CD4-positive, alpha-beta T cell (primary cell): ENCODE measurements around the gene AKAP17A. TPM values are rescaled to one million over a fixed set of nuclear protein-coding genes. Genes with fewer than 3 reads are reported as not detected.

ENCODE experiments used
- ATAC-seq: fragments of 200-7000 bp; cut with Tn5 transposase; one replicate; pipeline ENCODE4 v1.10.0; 2022; ENCODE audit warnings: mild to moderate bottlenecking; ENCODE audit not compliant: poor library complexity
- CTCF ChIA-PET: fragments of 350-600 bp; sonication (Branson Sonifier 250); formaldehyde crosslinking; loops from one replicate; lab custom pipeline; 2021; ENCODE audit warnings: antibody characterized with exemption, inconsistent platforms; lab: Charles Lee
- POLR2A ChIA-PET: fragments of 350-600 bp; sonication (Branson Sonifier 250); formaldehyde crosslinking; loops from one replicate; lab custom pipeline; 2021; ENCODE audit warnings: antibody characterized with exemption, inconsistent platforms; lab: Charles Lee
- DNase-seq, 14 experiments: peaks; one replicate each; pipeline ENCODE4 v3.0.0-alpha.2; 2013 to 2020; ENCODE audit warnings: mixed read lengths in 2 of 14
- H3K27ac ChIP-seq, 2 donors: one replicate each; pipeline versions ENCODE4 v1.5.1 to v1.7.0; 2013; ENCODE audit warnings: low read length in 2 of 2, low read depth in 1 of 2, mild to moderate bottlenecking in 1 of 2
- H3K27me3 ChIP-seq, 2 experiments: 1 replicate in 1 of 2; 2 replicates in 1 of 2; pipeline versions ENCODE4 v1.6.1 to v1.7.0; 2013; ENCODE audit warnings: low read length in 2 of 2, control low read depth in 1 of 2, mild to moderate bottlenecking in 1 of 2, moderate library complexity in 1 of 2; ENCODE audit not compliant: insufficient read depth in 2 of 2, control insufficient read depth in 1 of 2
- H3K36me3 ChIP-seq: one replicate; pipeline ENCODE4 v1.6.1; 2013; ENCODE audit warnings: low read length, control low read depth; ENCODE audit not compliant: insufficient read depth
- H3K4me1 ChIP-seq: one replicate; pipeline ENCODE4 v1.6.1; 2013; ENCODE audit warnings: low read length, control low read depth; ENCODE audit not compliant: insufficient read depth
- H3K4me3 ChIP-seq: one replicate; pipeline ENCODE4 v1.5.1; 2013; ENCODE audit warnings: mild to moderate bottlenecking, low read length, moderate library complexity
- H3K9me3 ChIP-seq, 2 experiments: 1 replicate in 1 of 2; 2 replicates in 1 of 2; pipeline versions ENCODE4 v1.6.1 to v1.7.0; 2013; ENCODE audit warnings: low read length in 2 of 2, mild to moderate bottlenecking in 2 of 2, control low read depth in 1 of 2, moderate library complexity in 1 of 2; ENCODE audit not compliant: control insufficient read depth in 1 of 2, insufficient read depth in 1 of 2
- H3K27ac Mint-ChIP-seq: one replicate; pipeline ENCODE4 v1.8.0; 2020; ENCODE audit warnings: mixed read lengths
- H3K27me3 Mint-ChIP-seq: one replicate; pipeline ENCODE4 v1.8.0; 2021; ENCODE audit warnings: mixed read lengths
- H3K36me3 Mint-ChIP-seq: one replicate; pipeline ENCODE4 v1.8.0; 2021; ENCODE audit warnings: low read depth, mixed read lengths
- H3K4me1 Mint-ChIP-seq: one replicate; pipeline ENCODE4 v1.8.0; 2021; ENCODE audit warnings: low read depth, mixed read lengths
- H3K4me3 Mint-ChIP-seq: one replicate; pipeline ENCODE4 v1.8.0; 2020; ENCODE audit warnings: mild to moderate bottlenecking, mixed read lengths
- H3K9me3 Mint-ChIP-seq: one replicate; pipeline ENCODE4 v1.8.0; 2020; ENCODE audit warnings: mixed read lengths
- CTCF ChIP-seq: fragments of 200-600 bp; IDR thresholded peaks from one replicate; pipeline ENCODE4 v1.8.0; 2022; ENCODE audit warnings: antibody characterized with exemption, mild to moderate bottlenecking
- intact Hi-C, 2 experiments: fragments of 100-400 bp; cut with DNase I in 1 of 2; cut with micrococcal nuclease in 1 of 2; formaldehyde crosslinking; loops; one replicate each; pipeline versions ENCODE4 v1.15.1 to v1.9.0; 2023 to 2025; cut with DNase I, micrococcal nuclease
- total RNA-seq, 174 experiments: library from RNA in 2 of 174; stranded (reverse) in 2 of 174; gene quantifications; one replicate each; pipeline ENCODE4 v1.2.3 and lab custom pipeline; 2021 to 2026

AKAP17A gene
- total RNA-seq, 2 experiments from 2014 or later, result 143 to 149 TPM

- no peak overlapping the region for H3K4me3 Mint-ChIP-seq
- no peaks in the 10 kb centered on the region for H3K4me1 ChIP-seq
- no peaks in the 10 kb centered on the region for H3K36me3 ChIP-seq
- H3K36me3 Mint-ChIP-seq, result no peaks in the 10 kb centered on the region
- no peak overlapping the region for H3K27ac ChIP-seq
- no peaks in the 10 kb centered on the region for H3K9me3 ChIP-seq
- ChIA-PET CTCF (no interaction called here), POLR2A (no interaction called here)
- H3K27me3 ChIP-seq, result no peaks in the 10 kb centered on the region
- no peak overlapping the region for H3K27ac Mint-ChIP-seq
- no peak overlapping the region for H3K4me3 ChIP-seq
- DNase-seq (no peak), ATAC-seq (no peak)
- no peaks in the 10 kb centered on the region for H3K9me3 Mint-ChIP-seq
- no peaks in the 10 kb centered on the region for H3K27me3 Mint-ChIP-seq
- intact Hi-C loops, result no loop called here
- no peaks in the 10 kb centered on the region for H3K4me1 Mint-ChIP-seq
- no peak for TF ChIP-seq CTCF
Observed at GRCh38 chrX:1629244-1629643, 37.8 kb downstream of the AKAP17A start.

- TF ChIP-seq CTCF, result no peak
- peaks cover 5% of the 10 kb centered on the region for H3K27me3 Mint-ChIP-seq
- peaks cover 5% of the 10 kb centered on the region for H3K4me1 ChIP-seq
- H3K4me3 ChIP-seq, result no peak overlapping the region
- peaks cover 0 to 3% of the 10 kb centered on the region in 2 experiments for H3K27me3 ChIP-seq
- no peaks in the 10 kb centered on the region for H3K36me3 ChIP-seq
- no peak for DNase-seq
- peaks cover 3% of the 10 kb centered on the region for H3K9me3 Mint-ChIP-seq
- H3K9me3 ChIP-seq, result peaks cover 8 to 11% of the 10 kb centered on the region in 2 experiments
- H3K4me1 Mint-ChIP-seq, result no peaks in the 10 kb centered on the region
- intact Hi-C loops, result no loop called here
- ChIA-PET CTCF (no interaction called here), POLR2A (no interaction called here)
- no peak overlapping the region for H3K27ac Mint-ChIP-seq
- ATAC-seq, result no peak
- H3K36me3 Mint-ChIP-seq, result no peaks in the 10 kb centered on the region
- H3K4me3 Mint-ChIP-seq, result no peak overlapping the region
- no peak overlapping the region for H3K27ac ChIP-seq
Observed at GRCh38 chrX:1646009-1646408, 54.6 kb downstream of the AKAP17A start.

GRCh38 chrX:1649621-1650020 is 58.2 kb downstream of the AKAP17A start:
- Mint-ChIP-seq H3K36me3 (no peaks in the 10 kb centered on the region), H3K27me3 (peaks cover 5% of the 10 kb centered on the region), H3K4me1 (peaks cover 4% of the 10 kb centered on the region), H3K9me3 (peaks cover 3% of the 10 kb centered on the region), H3K27ac (no peak overlapping the region), H3K4me3 (no peak overlapping the region)
- H3K9me3 ChIP-seq, result peaks cover 8 to 11% of the 10 kb centered on the region in 2 experiments
- no peaks in the 10 kb centered on the region for H3K36me3 ChIP-seq
- no peak overlapping the region for H3K27ac ChIP-seq
- CTCF ChIA-PET, result no interaction called here
- H3K4me3 ChIP-seq, result no peak overlapping the region
- H3K27me3 ChIP-seq, result peaks cover 0 to 3% of the 10 kb centered on the region in 2 experiments
- ATAC-seq, result no peak
- TF ChIP-seq CTCF, result no peak
- POLR2A ChIA-PET, result no interaction called here
- H3K4me1 ChIP-seq, result peaks cover 9% of the 10 kb centered on the region
- intact Hi-C loops, result loop anchor here in 1 of 2 experiments (5.0 kb wide), 1 partner anchor 978 kb away; no protein-coding TSS in a partner anchor
- DNase-seq, result no peak

Other genes starting within 250 kb of the AKAP17A start
- gene SLC25A6, start 199.5 kb upstream of the AKAP17A start, total RNA-seq, result 100 to 1,000 TPM; 338 to 340 TPM
- gene ASMTL, start 138.7 kb upstream of the AKAP17A start, total RNA-seq, result 10 to 100 TPM; 34.6 to 39.3 TPM
- gene P2RY8, start 54.4 kb upstream of the AKAP17A start, total RNA-seq, result 100 to 1,000 TPM; 139 TPM
- gene ASMT, start 23.5 kb downstream of the AKAP17A start, total RNA-seq, result under 1 TPM; 0.36 to 0.50 TPM